K562 (cell line): ENCODE results near the gene SCAANT1. TPM values are rescaled to one million over a fixed set of nuclear protein-coding genes. Genes with fewer than 3 reads are reported as not detected.

Experiments used
- ATAC-seq: fragments of 200-7000 bp; cut with Tn5 transposase; 3 replicates; pipeline ENCODE4 v1.9.1; 2020; ENCODE audit warnings: moderate library complexity
- BruUV-seq: library from RNA; stranded (reverse); fragments of 400-500 nt; replicated peaks from 2 replicates; lab custom pipeline; 2021; lab: Mats Ljungman, UMichigan
- CTCF ChIA-PET: fragments of 300-600 bp; formaldehyde crosslinking; extraction: SDS; loops from one replicate; lab custom pipeline; 2021; ENCODE audit warnings: low intra/inter-chr PET ratio; lab: Yijun Ruan, JAX
- POLR2A ChIA-PET: fragments of 300-600, 350-650 bp; sonication (Branson Sonifier 250); formaldehyde crosslinking; extraction: SDS; loops from one replicate; lab custom pipeline; 2021; ENCODE audit warnings: antibody characterized with exemption, inconsistent platforms; lab: Yijun Ruan, JAX
- DNase-seq, 4 experiments: peaks; one replicate each; pipeline versions ENCODE4 v3.0.0 to v3.0.0-alpha.2; 2011 to 2018; ENCODE audit warnings: low spot score in 3 of 4, mixed read lengths in 3 of 4; ENCODE audit errors: extremely low read depth in 1 of 4
- FAIRE-seq: peaks from 2 replicates; lab custom pipeline; 2011; peaks lifted over from hg19 to GRCh38; lab: Jason Lieb, UNC
- H2AFZ ChIP-seq: 2 replicates; pipeline ENCODE4 v1.6.0; 2011; ENCODE audit warnings: low read depth, low read length, control low read depth, inconsistent platforms
- H3K27ac ChIP-seq: fragments of 200-600 bp; 3 replicates; pipeline ENCODE4 v1.8.0; 2011; ENCODE audit warnings: low read depth, mild to moderate bottlenecking, control low read depth, inconsistent platforms, low read length, moderate library complexity, mixed read lengths; ENCODE audit errors: extremely low read depth
- H3K27me3 ChIP-seq, 2 experiments: fragments of 300-600 bp in 1 of 2; 2 replicates in 1 of 2; 3 replicates in 1 of 2; pipeline versions ENCODE4 v1.6.0 to v1.8.0; 2011; ENCODE audit warnings: inconsistent platforms in 2 of 2, low read length in 2 of 2, mild to moderate bottlenecking in 1 of 2, mixed read lengths in 1 of 2, moderate library complexity in 1 of 2; ENCODE audit not compliant: control insufficient read depth in 2 of 2, insufficient read depth in 2 of 2
- H3K36me3 ChIP-seq: fragments of 300-600 bp; 3 replicates; pipeline ENCODE4 v1.8.0; 2011; ENCODE audit warnings: mild to moderate bottlenecking, low read length, inconsistent platforms; ENCODE audit not compliant: control insufficient read depth, insufficient read depth
- H3K4me1 ChIP-seq, 2 experiments: fragments of 200-600 bp in 1 of 2; replicated peaks in 1 of 2; 2 replicates in 1 of 2; 3 replicates in 1 of 2; pipeline versions ENCODE4 v1.5.1 to v1.8.0; 2011; ENCODE audit warnings: inconsistent platforms in 2 of 2, low read length in 2 of 2, mild to moderate bottlenecking in 1 of 2, mixed read lengths in 1 of 2, moderate library complexity in 1 of 2; ENCODE audit not compliant: control insufficient read depth in 2 of 2, insufficient read depth in 2 of 2
- H3K4me2 ChIP-seq: 2 replicates; pipeline ENCODE4 v1.6.1; 2011; ENCODE audit warnings: low read length, control low read depth, inconsistent platforms, mixed read lengths; ENCODE audit not compliant: insufficient read depth
- H3K4me3 ChIP-seq: fragments of 200-600 bp; sonication (generic), shearing (Covaris generic); 2 replicates; pipeline ENCODE4 v1.5.1; 2016; ENCODE audit warnings: control low read depth, inconsistent platforms
- H3K79me2 ChIP-seq: fragments of 200-600 bp; 3 replicates; pipeline ENCODE4 v1.8.0; 2011; ENCODE audit warnings: low read length, inconsistent platforms; ENCODE audit not compliant: control insufficient read depth, insufficient read depth
- H3K9ac ChIP-seq, 2 experiments: 2 replicates each; pipeline versions ENCODE4 v1.6.0 to v1.6.1; 2011; ENCODE audit warnings: low read depth in 2 of 2, low read length in 2 of 2, control low read depth in 1 of 2, inconsistent platforms in 1 of 2, mild to moderate bottlenecking in 1 of 2, mixed read lengths in 1 of 2; ENCODE audit not compliant: insufficient read depth in 1 of 2
- H3K9me1 ChIP-seq: one replicate; pipeline ENCODE4 v1.6.0; 2011; ENCODE audit warnings: inconsistent platforms, mild to moderate bottlenecking, low read length, moderate library complexity; ENCODE audit not compliant: control insufficient read depth, insufficient read depth
- H3K9me3 ChIP-seq: replicated peaks from 2 replicates; pipeline ENCODE4 v1.5.1; 2011; ENCODE audit warnings: low read depth, low read length, inconsistent platforms; ENCODE audit not compliant: control insufficient read depth, insufficient read depth
- H4K20me1 ChIP-seq: replicated peaks from 2 replicates; pipeline ENCODE4 v1.6.1; 2011; ENCODE audit warnings: low read length, inconsistent platforms, mixed read lengths; ENCODE audit not compliant: control insufficient read depth, insufficient read depth
- POLR2B ChIP-seq: fragments of 450-650 bp; IDR thresholded peaks from 2 replicates; pipeline ENCODE4 v1.6.1; 2018; ENCODE audit warnings: low read depth; ENCODE audit not compliant: partially characterized antibody
- SIN3A ChIP-seq, 2 experiments: fragments of 150-350 bp in 1 of 2; IDR thresholded peaks; 2 replicates each; pipeline ENCODE4 v1.6.1; 2011 to 2016; ENCODE audit warnings: borderline replicate concordance in 2 of 2, low read depth in 2 of 2, low read length in 2 of 2, mild to moderate bottlenecking in 2 of 2, moderate library complexity in 2 of 2; ENCODE audit not compliant: control insufficient read depth in 1 of 2
- ZBTB11 ChIP-seq, 3 experiments: fragments of 200-800 bp in 1 of 3; fragments of 250-450 bp in 1 of 3; fragments of 450-650 bp in 1 of 3; sonication (Bioruptor Pico) in 1 of 3; sonication (Bioruptor generic) in 1 of 3; formaldehyde crosslinking in 1 of 3; IDR thresholded peaks; 2 replicates each; pipeline versions ENCODE4 v1.6.1 to v1.8.0; 2016 to 2022; ENCODE audit warnings: mild to moderate bottlenecking in 2 of 3, missing genetic modification characterization in 2 of 3, missing compliant biosample characterization in 1 of 3, moderate library complexity in 1 of 3
- ZNF407 ChIP-seq: fragments of 450-650 bp; IDR thresholded peaks from 2 replicates; pipeline ENCODE4 v1.6.1; 2016; ENCODE audit warnings: low read depth
- WGBS: fragments of 100-300 bp; shearing (Covaris generic); methylation state at CpG from one replicate; pipeline ENCODE4 v1.1.6; 2016; ENCODE audit warnings: low coverage, mixed read lengths; ENCODE audit not compliant: insufficient coverage; ENCODE audit errors: missing lambda C conversion rate; 5-methylcytosine and 5-hydroxymethylcytosine counted together
- in situ Hi-C: fragments of 300-500 bp; cut with MboI; formaldehyde crosslinking; loops from 4 replicates; pipeline ENCODE4 v1.15.0; 2018; ENCODE audit warnings: inconsistent platforms, mixed read lengths
- intact Hi-C: fragments of 100-400 bp; cut with micrococcal nuclease; formaldehyde crosslinking; loops from 2 replicates; pipeline ENCODE4 v1.14.2; 2022
- polyA plus RNA-seq, 8 experiments: library from polyadenylated mRNA; depleted of rRNA in 4 of 8; stranded (reverse) in 5 of 8; unstranded in 3 of 8; fragments of >200 nt; fragmentation: Nextera tagmentation in 2 of 8; fragmentation: Illumina TruSeq in 1 of 8; extraction: Ambion mirVana in 2 of 8; extraction: Trizol in 1 of 8; gene quantifications; 2 replicates each; pipeline versions ENCODE4 v1.2.1 to v1.2.3, GENCODE V29; 2011 to 2014; ENCODE audit warnings: inconsistent platforms in 1 of 8, missing spikeins in 1 of 8
- total RNA-seq, 7 experiments: library from RNA; depleted of rRNA in 6 of 7; stranded (reverse); fragments of >200 nt in 6 of 7; fragmentation: Illumina TruSeq in 2 of 7; extraction: Trizol in 2 of 7; gene quantifications; 2 replicates each; pipeline versions ENCODE4 v1.2.1 to v1.2.3, GENCODE V29; 2011 to 2021; ENCODE audit warnings: low replicate concordance in 1 of 7

SCAANT1 gene
- total and polyA plus RNA-seq, 9 of the 15 experiments (the other 6 are each of a cell fraction or from before 2014, with no cell fraction given): not detected

- in situ Hi-C loops: no loop called here
- FAIRE-seq (no peak), DNase-seq (no peak), ATAC-seq (no peak)
- Histone ChIP-seq H3K9ac (no peak overlapping the region), H3K27ac (no peak overlapping the region), H3K79me2 (peaks cover 5% of the 10 kb centered on the region), H3K9me3 (no peaks in the 10 kb centered on the region), H3K4me1 (peaks cover 0 to 3% of the 10 kb centered on the region in 2 experiments; a peak in 1 of 5 replicates), H3K27me3 (no peaks in the 10 kb centered on the region), H3K4me3 (no peak overlapping the region), H4K20me1 (0 out of 2 replicates have a peak, but pooled peaks cover 4% of the 10 kb centered on the region), H3K9me1 (no peaks in the 10 kb centered on the region), H3K4me2 (no peak overlapping the region), H2AFZ (no peak overlapping the region), H3K36me3 (peaks cover 10% of the 10 kb centered on the region; the same call in 1 of the 3 replicates)
- intact Hi-C loops: no loop called here
- TF ChIP-seq ZBTB11 (CRISPR knock-in tag; IDR thresholded peaks at IDR 0.05): peak in 1 of 3 experiments; percentile 24; a peak in 1 of 6 replicates
- TF ChIP-seq POLR2B: no peak
- TF ChIP-seq SIN3A (IDR thresholded peaks at IDR 0.05; ENCODE audit: borderline replicate concordance in 2 of 2, control insufficient read depth in 1 of 2, low read depth in 2 of 2, low read length in 2 of 2): no peak
- TF ChIP-seq ZNF407: no peak
- WGBS: 100% methylated on average over 1 of the region's 2 CpGs
- CTCF ChIA-PET: no interaction called here
- no TSS peak for BruUV-seq
- POLR2A ChIA-PET: no interaction called here
These were observed 34.6 kb upstream of the SCAANT1 start for GRCh38 chr3:63946753-63947152.
